MM.1S (cell line): ENCODE measurements around the gene PNPLA2.

Source experiments
- CTCF ChIP-seq: fragments of 300-600 bp; sonication (generic); IDR thresholded peaks from 2 replicates; pipeline ENCODE4 v1.5.1; 2016; ENCODE audit warnings: antibody characterized with exemption, low read length, mixed read lengths
- EZH2 ChIP-seq: fragments of 300-600 bp; sonication (generic); optimal IDR thresholded peaks from 2 replicates; pipeline ENCODE3; 2017; ENCODE audit warnings: low read depth, mild to moderate bottlenecking, antibody characterized with exemption, low read length, mixed read lengths
- EZH2phosphoT487 ChIP-seq: fragments of 300-600 bp; sonication (generic); IDR thresholded peaks from 2 replicates; pipeline ENCODE4 v1.6.1; 2018; ENCODE audit warnings: antibody characterized with exemption, low read length

GRCh38 chr11:777288-778255, 41.1 kb upstream of the PNPLA2 start, which contains the start of gene GATD1:
- no peak for TF ChIP-seq EZH2phosphoT487
- TF ChIP-seq CTCF = no peak
- no peak for TF ChIP-seq EZH2
